Measurements from ENCODE around the gene CAMK2A. TPM values are rescaled to one million over a fixed set of nuclear protein-coding genes. Genes with fewer than 3 reads are reported as not detected.

CAMK2A gene
- total RNA-seq, 2 donors from 2014 or later: 4.9 to 18.2 TPM

GRCh38 chr5:150306775-150307174 is 17.2 kb upstream of the CAMK2A start:
- H3K9me3 ChIP-seq: no peaks in the 10 kb centered on the region
- no peak for DNase-seq (ENCODE audit: low spot score)
- no peaks in the 10 kb centered on the region for H3K36me3 ChIP-seq
- no peak for TF ChIP-seq CTCF (IDR thresholded peaks at IDR 0.05)
- H3K4me3 ChIP-seq: no peak overlapping the region
- no peak overlapping the region for H3K27ac ChIP-seq
- H3K27me3 ChIP-seq: no peaks in the 10 kb centered on the region
- peaks cover 0 to 16% of the 10 kb centered on the region in 2 donors for H3K4me1 ChIP-seq

GRCh38 chr5:150305557-150305956 is 16.0 kb upstream of the CAMK2A start:
- Histone ChIP-seq H3K27me3 (no peaks in the 10 kb centered on the region), H3K27ac (no peak overlapping the region), H3K9me3 (no peaks in the 10 kb centered on the region), H3K4me1 (peaks cover 0 to 16% of the 10 kb centered on the region in 2 donors), H3K36me3 (no peaks in the 10 kb centered on the region), H3K4me3 (no peak overlapping the region)
- TF ChIP-seq CTCF (IDR thresholded peaks at IDR 0.05): no peak
- DNase-seq (ENCODE audit: low spot score): no peak

- no peak for TF ChIP-seq CTCF (IDR thresholded peaks at IDR 0.05)
- Histone ChIP-seq H3K36me3 (no peaks in the 10 kb centered on the region), H3K4me1 (peaks cover 0 to 16% of the 10 kb centered on the region in 2 donors), H3K9me3 (no peaks in the 10 kb centered on the region), H3K27ac (no peak overlapping the region), H3K27me3 (no peaks in the 10 kb centered on the region), H3K4me3 (no peak overlapping the region)
- DNase-seq (ENCODE audit: low spot score): no peak
Observed at GRCh38 chr5:150305095-150305494, 15.5 kb upstream of the CAMK2A start.

DNA sequence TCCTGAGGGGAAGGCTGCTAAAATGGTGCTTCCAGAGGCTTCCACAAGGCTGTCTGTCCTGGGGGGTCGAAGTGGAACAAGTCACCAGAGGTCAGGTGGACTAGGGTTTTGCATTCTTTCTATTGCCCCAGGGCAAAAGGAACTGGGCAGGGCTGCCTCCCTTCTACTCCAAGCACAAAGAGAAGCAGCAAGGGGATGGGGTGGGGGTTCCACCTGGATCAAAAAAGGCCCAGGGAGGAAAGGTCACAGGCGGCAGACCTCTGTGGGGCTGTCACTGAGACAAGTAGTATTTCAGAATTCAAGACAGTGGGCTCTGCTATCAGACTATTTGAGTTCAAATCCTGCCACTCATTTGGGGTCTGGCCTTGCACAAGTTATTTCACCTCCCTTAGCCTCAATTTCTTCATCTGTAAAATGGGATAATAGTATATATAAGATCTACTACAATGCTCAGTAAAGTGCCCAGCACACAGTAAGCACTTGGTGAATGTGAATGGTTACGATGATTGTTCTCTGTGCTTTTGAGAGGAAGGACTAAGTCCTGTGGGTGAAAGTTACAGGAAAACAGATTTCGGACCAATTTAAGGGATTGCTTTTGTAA is 15.0 kb upstream of the CAMK2A start:
- no peak overlapping the region for H3K27ac ChIP-seq
- no peak overlapping the region for H3K4me3 ChIP-seq
- H3K9me3 ChIP-seq: no peaks in the 10 kb centered on the region
- no peaks in the 10 kb centered on the region for H3K36me3 ChIP-seq
- no peak for TF ChIP-seq CTCF (IDR thresholded peaks at IDR 0.05)
- no peaks in the 10 kb centered on the region for H3K27me3 ChIP-seq
- DNase-seq (ENCODE audit: low spot score): no peak
- H3K4me1 ChIP-seq: peaks cover 0 to 16% of the 10 kb centered on the region in 2 donors

DNA sequence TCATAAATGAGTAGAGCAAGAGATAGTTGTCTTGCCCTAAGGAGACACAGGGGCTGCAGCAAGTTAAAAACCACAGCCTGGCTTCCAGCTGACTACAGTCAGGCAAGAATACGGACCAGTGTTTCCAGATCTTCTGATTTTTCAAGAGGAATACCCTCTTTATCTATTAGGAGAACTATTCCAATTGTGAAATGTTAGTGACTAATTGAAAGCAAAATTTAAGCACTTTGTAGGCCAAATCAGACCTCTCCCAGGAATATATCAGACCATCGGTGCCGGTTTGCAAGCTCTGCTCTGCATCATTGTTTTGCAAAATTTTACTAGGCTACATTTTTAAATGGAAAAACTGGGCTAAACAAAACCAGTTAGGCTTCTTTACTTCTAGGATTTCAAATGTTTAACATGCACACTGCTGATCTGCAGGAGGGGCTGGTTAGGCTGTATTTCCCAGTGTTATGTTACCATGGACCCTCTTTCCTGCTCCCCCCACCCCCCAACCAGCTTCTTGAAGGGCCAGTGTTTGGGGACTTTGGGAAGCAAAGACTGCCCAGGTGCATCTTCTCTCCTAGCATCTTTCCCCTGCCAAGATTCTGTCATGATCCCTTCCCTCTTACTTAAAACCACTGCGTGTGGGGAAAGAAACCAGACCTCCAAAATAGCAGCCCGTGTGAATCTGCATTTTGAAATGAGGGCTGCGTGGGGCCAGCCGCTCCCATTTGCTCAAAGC is 14.2 kb upstream of the CAMK2A start:
- Histone ChIP-seq H3K4me1 (peaks cover 0 to 16% of the 10 kb centered on the region in 2 donors), H3K27ac (no peak overlapping the region)
- DNase-seq (ENCODE audit: low spot score): no peak

More for the DNA sequence above, 14.2 kb upstream of the CAMK2A start:
- no peaks in the 10 kb centered on the region for H3K9me3 ChIP-seq
- TF ChIP-seq CTCF (IDR thresholded peaks at IDR 0.05): no peak
- H3K36me3 ChIP-seq: no peaks in the 10 kb centered on the region
- H3K27me3 ChIP-seq: no peaks in the 10 kb centered on the region
- H3K4me3 ChIP-seq: no peak overlapping the region
